GM18517 (cell line): ENCODE results near the gene FAM184A.

ENCODE experiments used
- ATAC-seq: cut with Tn5 transposase; IDR thresholded peaks from one replicate; pipeline ENCODE4 v1.9.1; 2021; ENCODE audit warnings: mild to moderate bottlenecking, moderate library complexity; ENCODE audit not compliant: unreplicated experiment

Gene FAM184A

GRCh38 chr6:118917546-118918328 is 160.7 kb downstream of the FAM184A start:
- no peak for ATAC-seq

GRCh38 chr6:118914598-118914997 is 163.9 kb downstream of the FAM184A start:
- no peak for ATAC-seq

- ATAC-seq = no peak
Measured at GRCh38 chr6:118913161-118913560, 165.3 kb downstream of the FAM184A start.

- no peak for ATAC-seq
Measured at GRCh38 chr6:118912646-118913045, 165.8 kb downstream of the FAM184A start.
